GM18519 (cell line): ENCODE results near the gene TTI1.

ENCODE experiments used
- ATAC-seq: cut with Tn5 transposase; IDR thresholded peaks from one replicate; pipeline ENCODE4 v1.9.1; 2021; ENCODE audit warnings: mild to moderate bottlenecking, moderate library complexity; ENCODE audit not compliant: unreplicated experiment, low FRiP score

Gene TTI1

DNA sequence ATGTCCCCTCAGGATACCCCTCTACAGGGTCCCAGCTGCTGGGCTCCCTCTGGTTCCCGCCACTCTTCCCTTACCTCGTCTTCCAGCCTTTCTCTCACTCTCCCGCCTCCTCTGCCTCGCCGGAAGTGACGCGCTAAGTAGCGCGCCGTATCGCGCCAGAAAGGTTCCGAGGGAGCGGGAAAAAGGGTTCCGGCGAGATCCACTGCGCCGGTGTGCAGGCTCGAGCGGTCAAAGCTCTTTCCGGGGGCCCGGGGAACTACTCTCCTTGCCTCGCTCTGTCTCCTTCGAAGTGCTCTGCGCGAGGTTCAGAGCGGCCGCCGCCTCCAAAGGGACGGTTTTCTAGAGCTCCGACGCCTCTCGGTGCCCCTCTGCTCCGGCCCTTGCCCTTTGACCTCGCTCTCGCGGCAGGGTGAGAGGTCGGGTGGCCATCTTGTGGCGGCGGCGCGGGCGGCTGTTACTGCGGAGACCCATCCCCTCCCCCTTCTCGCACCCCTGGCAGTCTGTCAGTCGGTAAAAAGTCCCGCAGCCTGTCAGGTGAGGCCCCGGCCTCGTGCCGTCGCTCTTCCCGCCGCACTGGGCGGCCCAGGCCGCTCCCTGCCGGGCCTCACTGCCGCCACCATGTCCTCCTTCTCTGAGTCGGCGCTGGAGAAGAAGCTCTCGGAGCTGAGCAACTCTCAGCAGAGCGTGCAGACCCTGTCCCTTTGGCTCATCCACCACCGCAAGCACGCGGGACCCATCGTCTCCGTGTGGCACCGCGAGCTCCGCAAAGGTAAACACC lies at the start of gene TTI1, which contains the start of gene RPRD1B:
TTI1 (minus strand) TSS at position 127 of the 778 bp plus-strand sequence. CDS start 19,640 bp downstream, outside the sequence.
RPRD1B (plus strand) TSS at position 417 of the 778 bp plus-strand sequence; CDS start at position 619, 202 bp downstream.
- peak; percentile 56 for ATAC-seq

GRCh38 chr20:38082894-38083293 lies 49.6 kb upstream of the TTI1 start:
- ATAC-seq = no peak

GRCh38 chr20:38081575-38081974 lies 48.3 kb upstream of the TTI1 start:
- no peak for ATAC-seq

DNA sequence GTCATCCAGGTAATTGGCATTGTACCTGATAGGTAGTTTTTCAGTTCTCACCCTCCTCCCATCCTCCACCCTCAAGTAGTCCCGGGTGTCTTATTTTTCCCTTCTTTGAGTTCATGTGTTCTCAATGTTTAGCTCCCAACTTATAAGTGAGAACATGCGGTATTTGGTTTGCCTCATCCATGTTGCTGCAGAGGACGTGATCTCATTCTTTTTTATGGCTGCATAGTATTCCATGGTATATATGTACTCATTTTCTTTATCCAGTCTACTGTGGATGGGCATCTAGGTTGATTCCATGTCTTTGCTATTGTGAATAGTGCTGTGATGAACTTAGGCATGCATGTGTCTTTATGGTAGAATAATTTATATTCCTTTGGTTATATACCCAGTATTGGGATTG lies 46.1 kb upstream of the TTI1 start:
- no peak for ATAC-seq

GRCh38 chr20:38078084-38078483 lies 44.8 kb upstream of the TTI1 start:
- ATAC-seq = no peak

GRCh38 chr20:38076548-38076947 lies 43.3 kb upstream of the TTI1 start:
- no peak for ATAC-seq

- no peak for ATAC-seq
Observed at GRCh38 chr20:38075161-38075998, 42.1 kb upstream of the TTI1 start.

- ATAC-seq = no peak
Observed at GRCh38 chr20:38073307-38074071, 40.2 kb upstream of the TTI1 start.

- no peak for ATAC-seq
Observed at GRCh38 chr20:38072898-38073297, 39.6 kb upstream of the TTI1 start.

DNA sequence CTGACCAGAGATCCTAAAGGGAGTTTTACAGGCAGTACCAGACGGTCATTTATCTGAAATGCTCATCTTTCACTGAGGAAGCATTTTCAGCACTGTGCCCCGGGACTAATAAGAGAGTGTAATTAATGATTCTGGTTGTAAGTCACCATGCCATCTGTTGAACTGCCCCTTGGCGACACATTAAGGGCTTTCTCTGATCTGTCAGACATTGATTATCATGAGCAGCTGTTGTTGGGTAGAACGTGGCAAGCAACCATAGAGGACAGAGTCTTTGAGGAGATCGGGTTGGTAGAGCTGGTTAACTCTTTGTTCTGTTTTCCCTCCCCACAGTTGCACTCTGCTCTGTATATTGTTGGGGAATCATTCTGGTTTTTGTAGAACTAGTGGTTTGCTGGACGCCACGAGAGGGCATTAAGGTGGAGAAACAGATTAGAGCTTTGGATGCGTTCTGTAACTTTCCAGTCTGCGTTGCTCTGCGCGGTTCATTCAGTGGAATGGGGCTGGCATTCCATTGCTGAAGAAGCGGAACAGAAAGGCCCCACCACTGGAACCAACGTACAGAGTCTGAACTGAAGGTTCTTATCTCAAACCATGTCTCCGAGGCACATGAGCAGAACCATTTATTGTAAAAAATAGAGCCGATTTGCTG lies 34.6 kb upstream of the TTI1 start:
- no peak for ATAC-seq

DNA sequence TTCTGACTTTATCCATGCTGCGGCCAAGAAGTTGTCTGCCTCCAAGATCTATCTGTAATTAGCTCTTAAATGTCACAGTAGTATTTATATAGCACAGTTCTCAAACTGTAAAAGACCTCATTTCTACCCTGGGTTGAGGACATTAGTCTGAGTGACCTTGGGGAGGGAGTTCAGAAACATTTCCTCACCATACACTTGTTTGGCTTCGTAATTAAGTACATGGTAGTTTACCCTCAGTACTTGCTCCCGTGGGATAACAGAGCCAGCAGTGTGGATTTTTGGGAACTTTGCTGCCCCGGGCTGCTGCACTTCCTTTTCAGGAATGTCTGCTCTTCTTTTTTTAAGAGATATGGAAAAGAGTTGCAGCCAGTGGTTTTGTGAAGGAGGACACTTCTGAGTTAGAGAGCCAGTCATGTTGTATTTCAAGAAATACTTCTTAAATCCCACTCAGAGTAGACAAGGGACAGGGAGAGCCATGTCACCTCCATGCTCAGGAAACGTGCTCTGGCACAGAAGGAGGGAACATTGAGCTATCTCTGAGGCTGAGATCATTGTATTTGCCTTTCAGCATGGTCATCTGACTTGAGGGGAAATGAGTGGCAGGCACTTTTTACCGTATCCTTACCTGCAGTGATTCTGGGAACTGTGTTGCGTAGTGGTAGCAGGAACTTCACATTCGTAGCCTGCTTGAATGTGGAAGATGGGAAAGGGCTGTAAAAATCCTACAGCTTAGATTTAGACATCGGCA lies 33.9 kb upstream of the TTI1 start:
- no peak for ATAC-seq

DNA sequence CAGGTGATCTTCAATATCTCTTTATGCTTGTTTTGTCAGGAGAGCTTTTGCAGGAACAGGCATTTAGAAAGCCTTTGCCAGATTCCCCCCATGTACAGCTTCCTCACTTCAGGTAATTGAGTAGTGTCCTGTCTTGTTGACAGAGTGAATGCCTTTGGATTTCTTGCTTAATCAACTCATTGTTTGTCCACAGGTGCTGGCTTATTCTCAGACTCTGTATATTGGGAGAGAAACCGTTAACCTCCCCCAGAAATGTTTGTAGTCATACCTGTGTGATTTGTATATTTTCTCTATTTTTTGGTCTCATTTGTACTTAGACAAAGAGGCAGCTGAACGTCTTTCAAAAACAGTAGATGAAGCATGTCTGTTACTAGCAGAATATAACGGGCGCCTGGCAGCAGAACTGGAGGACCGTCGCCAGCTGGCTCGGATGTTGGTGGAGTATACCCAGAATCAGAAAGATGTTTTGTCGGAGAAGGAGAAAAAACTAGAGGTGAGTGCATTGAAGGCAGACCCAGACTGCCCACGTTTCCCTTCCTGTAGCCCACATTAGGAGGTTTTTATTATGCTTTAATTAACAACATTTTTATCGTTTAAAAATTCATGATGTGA lies 32.6 kb upstream of the TTI1 start:
- no peak for ATAC-seq

DNA sequence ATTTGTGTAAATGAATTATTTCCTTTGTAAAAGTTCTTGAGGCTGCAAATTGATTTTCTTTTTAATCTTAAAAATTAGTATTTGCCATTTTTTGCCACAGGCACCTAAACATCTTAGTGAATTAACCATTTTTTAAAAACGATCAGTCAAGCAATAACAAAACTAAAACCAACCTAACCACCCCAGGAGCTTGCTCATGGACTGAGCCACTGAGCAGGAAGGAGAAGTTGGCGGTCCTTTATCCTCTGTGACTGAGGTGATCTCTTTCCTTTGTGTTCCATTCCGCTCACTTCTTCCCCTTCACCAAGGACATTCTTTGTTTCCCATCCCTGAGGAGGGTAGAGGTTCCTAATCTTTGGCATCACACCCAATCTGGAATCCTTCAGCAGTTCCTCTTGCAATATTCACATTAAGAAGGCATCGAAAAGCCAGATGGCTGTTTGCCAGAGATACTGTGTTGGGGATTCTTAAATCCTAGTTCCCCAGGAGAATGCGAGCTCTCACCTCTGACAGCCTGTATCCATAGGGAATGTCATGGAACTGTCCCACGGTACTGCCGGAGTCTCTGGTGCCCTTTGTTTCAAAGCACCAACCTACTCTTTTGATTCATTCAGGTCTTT lies 30.8 kb upstream of the TTI1 start:
- ATAC-seq = no peak

GRCh38 chr20:38062890-38063289 lies 29.6 kb upstream of the TTI1 start:
- ATAC-seq = no peak

DNA sequence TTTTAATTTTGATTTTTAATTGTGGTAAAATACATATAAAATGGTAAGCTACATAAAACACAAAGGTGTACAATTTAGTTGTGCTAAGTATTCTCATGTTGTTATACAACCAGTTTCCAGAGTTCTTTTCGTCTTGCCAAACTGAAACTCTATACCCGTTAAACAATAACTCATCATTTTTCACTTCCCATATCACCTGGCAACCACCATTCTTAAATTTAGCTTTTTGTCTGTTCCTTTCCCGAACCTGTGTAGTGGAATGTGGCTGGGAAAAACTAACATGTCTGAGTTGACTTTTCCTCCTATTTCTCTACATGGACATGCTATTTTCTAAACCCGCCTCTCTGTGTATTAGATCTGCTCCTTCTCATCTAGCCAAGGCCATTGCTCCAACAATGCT lies 27.9 kb upstream of the TTI1 start:
- no peak for ATAC-seq

GRCh38 chr20:38060536-38060935 lies 27.3 kb upstream of the TTI1 start:
- no peak for ATAC-seq

GRCh38 chr20:38059832-38060231 lies 26.6 kb upstream of the TTI1 start:
- no peak for ATAC-seq

- ATAC-seq = no peak
Observed at GRCh38 chr20:38057351-38057972, 24.2 kb upstream of the TTI1 start.
